ENCODE results near the gene IL1R2. TPM values are rescaled to one million over a fixed set of nuclear protein-coding genes. Genes with fewer than 3 reads are reported as not detected.

IL1R2 gene
- polyA plus RNA-seq, 1 experiment: not detected

GRCh38 chr2:102073168-102073724, 81.5 kb downstream of the IL1R2 start:
- POLR2A ChIA-PET: no interaction called here

DNA sequence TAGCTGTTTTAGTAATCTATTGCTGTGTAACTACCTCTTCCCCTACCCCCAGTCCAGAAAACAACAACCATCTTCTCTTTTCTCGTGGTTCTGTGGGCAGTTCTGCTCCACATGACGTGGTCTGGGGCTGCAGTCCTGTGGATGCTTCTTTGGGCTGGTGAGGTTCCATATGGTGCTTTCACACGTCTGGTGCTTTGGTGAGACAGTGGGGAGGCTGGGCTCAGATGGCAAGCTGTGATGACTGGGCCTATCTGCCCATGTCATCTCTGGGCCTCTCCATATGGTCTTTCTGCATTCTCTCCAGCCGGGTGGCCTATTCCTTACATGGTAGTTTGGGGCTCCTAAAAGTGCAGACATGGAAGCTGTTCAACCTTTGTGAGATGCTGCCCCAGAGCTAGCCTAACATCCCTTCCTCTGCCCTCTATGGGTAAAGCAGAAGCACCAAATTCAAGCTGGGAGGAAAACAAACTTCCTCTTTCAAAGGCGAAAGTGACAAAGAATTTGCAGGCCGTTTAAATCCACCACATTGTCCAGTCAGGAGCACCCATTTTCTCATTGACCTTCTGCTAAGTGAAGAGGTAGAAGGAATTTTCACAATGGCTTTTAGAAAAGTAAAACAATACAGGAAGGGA, 82.5 kb downstream of the IL1R2 start:
- POLR2A ChIA-PET: no interaction called here
- DNase-seq (ENCODE audit: low read depth): no peak
- H3K36me3 ChIP-seq (ENCODE audit: control insufficient read depth, insufficient read depth, low read length): no peaks in the 10 kb centered on the region
- TF ChIP-seq, protein P1, sequence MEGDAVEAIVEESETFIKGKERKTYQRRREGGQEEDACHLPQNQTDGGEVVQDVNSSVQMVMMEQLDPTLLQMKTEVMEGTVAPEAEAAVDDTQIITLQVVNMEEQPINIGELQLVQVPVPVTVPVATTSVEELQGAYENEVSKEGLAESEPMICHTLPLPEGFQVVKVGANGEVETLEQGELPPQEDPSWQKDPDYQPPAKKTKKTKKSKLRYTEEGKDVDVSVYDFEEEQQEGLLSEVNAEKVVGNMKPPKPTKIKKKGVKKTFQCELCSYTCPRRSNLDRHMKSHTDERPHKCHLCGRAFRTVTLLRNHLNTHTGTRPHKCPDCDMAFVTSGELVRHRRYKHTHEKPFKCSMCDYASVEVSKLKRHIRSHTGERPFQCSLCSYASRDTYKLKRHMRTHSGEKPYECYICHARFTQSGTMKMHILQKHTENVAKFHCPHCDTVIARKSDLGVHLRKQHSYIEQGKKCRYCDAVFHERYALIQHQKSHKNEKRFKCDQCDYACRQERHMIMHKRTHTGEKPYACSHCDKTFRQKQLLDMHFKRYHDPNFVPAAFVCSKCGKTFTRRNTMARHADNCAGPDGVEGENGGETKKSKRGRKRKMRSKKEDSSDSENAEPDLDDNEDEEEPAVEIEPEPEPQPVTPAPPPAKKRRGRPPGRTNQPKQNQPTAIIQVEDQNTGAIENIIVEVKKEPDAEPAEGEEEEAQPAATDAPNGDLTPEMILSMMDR (IDR thresholded peaks at IDR 0.05; ENCODE audit: insufficient read depth, low read depth, low read length): no peak
- CTCF ChIA-PET: interaction anchor here (1.1 kb wide), 3 partner anchors 10 to 167 kb away, joined by 4 read pairs; no protein-coding TSS in a partner anchor
- no peaks in the 10 kb centered on the region for H3K27me3 ChIP-seq (ENCODE audit: control insufficient read depth, insufficient read depth, low read length)
- no peak overlapping the region for H3K4me3 ChIP-seq (ENCODE audit: low read depth, low read length)

More at GRCh38 chr2:102073168-102073724, 81.5 kb downstream of the IL1R2 start:
- CTCF ChIA-PET: interaction anchor here (1.1 kb wide), 2 partner anchors 9 to 168 kb away, joined by 4 read pairs; no protein-coding TSS in a partner anchor
- H3K4me3 ChIP-seq (ENCODE audit: low read depth, low read length): no peak overlapping the region
- DNase-seq (ENCODE audit: low read depth): no peak
- H3K27me3 ChIP-seq (ENCODE audit: control insufficient read depth, insufficient read depth, low read length): no peaks in the 10 kb centered on the region
- TF ChIP-seq, protein P1 (IDR thresholded peaks at IDR 0.05; ENCODE audit: insufficient read depth, low read depth, low read length): no peak
- no peaks in the 10 kb centered on the region for H3K36me3 ChIP-seq (ENCODE audit: control insufficient read depth, insufficient read depth, low read length)

- Histone ChIP-seq H3K27me3 (ENCODE audit: control insufficient read depth, insufficient read depth, low read length) (no peaks in the 10 kb centered on the region), H3K4me3 (ENCODE audit: low read depth, low read length) (no peak overlapping the region), H3K36me3 (ENCODE audit: control insufficient read depth, insufficient read depth, low read length) (no peaks in the 10 kb centered on the region)
- TF ChIP-seq, protein P1 (IDR thresholded peaks at IDR 0.05; ENCODE audit: insufficient read depth, low read depth, low read length): no peak
- ChIA-PET CTCF (no interaction called here), POLR2A (no interaction called here)
- DNase-seq (ENCODE audit: low read depth): no peak
These were observed 83.7 kb downstream of the IL1R2 start for GRCh38 chr2:102075479-102075878.

GRCh38 chr2:102076512-102076911, 84.8 kb downstream of the IL1R2 start:
- TF ChIP-seq, protein P1 (IDR thresholded peaks at IDR 0.05; ENCODE audit: insufficient read depth, low read depth, low read length): no peak
- POLR2A ChIA-PET: no interaction called here
- CTCF ChIA-PET: no interaction called here
- Histone ChIP-seq H3K36me3 (ENCODE audit: control insufficient read depth, insufficient read depth, low read length) (no peaks in the 10 kb centered on the region), H3K4me3 (ENCODE audit: low read depth, low read length) (no peak overlapping the region), H3K27me3 (ENCODE audit: control insufficient read depth, insufficient read depth, low read length) (no peaks in the 10 kb centered on the region)
- DNase-seq (ENCODE audit: low read depth): no peak

Other genes with a start within 250 kb of the IL1R2 start
- gene IL1R1, start 150.8 kb downstream of the IL1R2 start, polyA plus RNA-seq (2011; rRNA removed): 37.3 and 43.4 TPM in 2 replicates
- 0.09 and 0.11 TPM in 2 replicates for gene IL1RL2, start 195.1 kb downstream of the IL1R2 start, polyA plus RNA-seq (2011; rRNA removed)